Measurements from ENCODE around the gene MLLT11. TPM values are rescaled to one million over a fixed set of nuclear protein-coding genes. Genes with fewer than 3 reads are reported as not detected.
A peak's percentile ranks its signal among the peaks of the same experiment; 100 is the strongest.

The MLLT11 gene
- total RNA-seq, 1 donor from 2014 or later: 37.0 TPM

DNA sequence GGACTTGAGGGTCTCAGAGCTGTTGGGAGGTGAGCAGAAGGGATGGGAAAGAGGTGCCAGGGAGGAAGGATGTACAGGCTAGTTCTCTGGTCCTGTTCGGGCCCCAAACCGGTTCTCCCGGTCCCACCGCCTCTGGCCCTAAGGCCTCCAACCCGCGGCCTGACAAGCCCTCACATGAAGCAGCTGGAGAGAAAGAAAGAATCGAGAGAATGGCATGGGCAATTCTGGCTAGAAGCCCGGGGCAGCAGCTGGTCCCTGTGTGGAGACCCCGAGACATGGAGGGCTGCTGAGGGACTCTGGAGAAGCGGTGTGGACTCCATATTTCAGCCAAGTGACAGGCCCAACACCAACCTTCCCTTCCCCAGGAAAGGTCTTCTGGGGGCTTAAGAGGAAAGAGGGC is 1.5 kb upstream of the MLLT11 start:
- peaks cover 11% of the 10 kb centered on the region for H3K27me3 Mint-ChIP-seq (ENCODE audit: insufficient read depth, low read depth)
- Histone ChIP-seq H3K27ac (peak overlapping the region; percentile 69), H3K4me3 (peak overlapping the region; percentile 89), H4K20me1 (ENCODE audit: low read depth) (peaks cover 23% of the 10 kb centered on the region), H3K27me3 (no peaks in the 10 kb centered on the region), H3K4me1 (peaks cover 17% of the 10 kb centered on the region), H3K4me2 (peak overlapping the region; percentile 90), H3K9ac (peak overlapping the region; percentile 75), H3F3A (ENCODE audit: low read depth) (peaks cover 21% of the 10 kb centered on the region), H3K9me3 (ENCODE audit: low read depth) (no peaks in the 10 kb centered on the region), H3K36me3 (no peaks in the 10 kb centered on the region), H2AFZ (replicated peaks) (no peak overlapping the region), H3K79me2 (ENCODE audit: low read depth) (peaks cover 80% of the 10 kb centered on the region)
- peaks cover 35% of the 10 kb centered on the region for H3K4me1 Mint-ChIP-seq
- H3K9me3 Mint-ChIP-seq: no peaks in the 10 kb centered on the region
- H3K27ac Mint-ChIP-seq: peak overlapping the region; percentile 78
- peak; percentile 46 for DNase-seq (ENCODE audit: low spot score)
- peaks cover 35% of the 10 kb centered on the region for H3K36me3 Mint-ChIP-seq
- TF ChIP-seq EZH2 (IDR thresholded peaks at IDR 0.05): no peak
- TF ChIP-seq, protein P1, sequence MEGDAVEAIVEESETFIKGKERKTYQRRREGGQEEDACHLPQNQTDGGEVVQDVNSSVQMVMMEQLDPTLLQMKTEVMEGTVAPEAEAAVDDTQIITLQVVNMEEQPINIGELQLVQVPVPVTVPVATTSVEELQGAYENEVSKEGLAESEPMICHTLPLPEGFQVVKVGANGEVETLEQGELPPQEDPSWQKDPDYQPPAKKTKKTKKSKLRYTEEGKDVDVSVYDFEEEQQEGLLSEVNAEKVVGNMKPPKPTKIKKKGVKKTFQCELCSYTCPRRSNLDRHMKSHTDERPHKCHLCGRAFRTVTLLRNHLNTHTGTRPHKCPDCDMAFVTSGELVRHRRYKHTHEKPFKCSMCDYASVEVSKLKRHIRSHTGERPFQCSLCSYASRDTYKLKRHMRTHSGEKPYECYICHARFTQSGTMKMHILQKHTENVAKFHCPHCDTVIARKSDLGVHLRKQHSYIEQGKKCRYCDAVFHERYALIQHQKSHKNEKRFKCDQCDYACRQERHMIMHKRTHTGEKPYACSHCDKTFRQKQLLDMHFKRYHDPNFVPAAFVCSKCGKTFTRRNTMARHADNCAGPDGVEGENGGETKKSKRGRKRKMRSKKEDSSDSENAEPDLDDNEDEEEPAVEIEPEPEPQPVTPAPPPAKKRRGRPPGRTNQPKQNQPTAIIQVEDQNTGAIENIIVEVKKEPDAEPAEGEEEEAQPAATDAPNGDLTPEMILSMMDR (IDR thresholded peaks at IDR 0.05): no peak
- TF ChIP-seq EZH2phosphoT487 (IDR thresholded peaks at IDR 0.05): no peak
- peak overlapping the region; percentile 93 for H3K4me3 Mint-ChIP-seq

DNA sequence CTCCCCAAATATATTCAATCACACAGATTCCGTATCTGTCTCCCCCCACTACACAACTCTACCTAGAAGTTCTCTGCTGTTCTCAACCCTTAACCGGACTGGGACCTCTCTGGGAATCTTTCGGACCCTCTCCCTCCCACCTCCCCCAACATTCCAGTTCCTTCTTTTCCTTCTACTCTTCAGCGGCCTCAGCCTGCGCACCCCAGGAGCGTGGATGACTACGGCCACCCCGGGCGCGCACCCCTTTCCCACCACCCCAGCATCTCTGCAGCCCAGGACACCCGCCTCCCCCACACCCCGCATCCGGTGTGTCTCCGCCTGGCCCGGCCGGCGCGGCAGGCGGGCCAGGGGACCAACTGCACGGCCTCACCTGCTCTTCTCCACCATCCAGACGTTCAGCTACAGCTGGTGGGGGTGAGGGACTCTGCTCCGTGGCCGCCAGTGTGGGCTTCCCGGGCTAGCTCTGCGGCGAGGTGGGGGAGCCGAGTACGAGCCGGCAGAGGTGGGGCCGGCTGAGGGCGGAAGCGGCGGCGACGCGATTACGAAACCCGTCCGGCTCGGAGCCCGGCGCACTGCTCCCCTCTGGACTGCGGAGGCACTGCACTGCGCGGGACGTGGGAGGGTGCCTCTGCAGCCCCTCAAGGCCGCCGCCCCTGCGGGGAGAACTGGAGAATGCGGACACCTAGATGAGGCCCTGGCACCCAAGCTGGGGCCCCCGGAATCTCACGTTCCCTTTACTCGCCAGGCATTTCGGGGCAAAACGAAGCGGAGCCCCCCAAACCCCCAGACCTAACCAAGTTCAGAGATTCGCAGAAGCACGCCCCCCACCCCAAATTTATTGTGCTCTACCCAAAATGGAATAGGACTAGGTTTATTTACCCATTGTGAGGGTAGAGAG is 839 bp upstream of the MLLT11 start, which contains the start of gene CDC42SE1:
Gene CDC42SE1, minus strand, starts transcription at position 514 of the 898 bp plus-strand sequence. CDS start 3,892 bp downstream, outside the sequence.
- peak within 1 kb of the TSS; percentile 92 for H3K27ac Mint-ChIP-seq
- peak within 1 kb of the TSS; percentile 93 for H3K4me3 Mint-ChIP-seq
- H3K36me3 ChIP-seq: no peaks in the 10 kb centered on the region
- H3K4me1 ChIP-seq: peaks cover 17% of the 10 kb centered on the region
- peak within 1 kb of the TSS; percentile 75 for H3K9ac ChIP-seq
- no peaks in the 10 kb centered on the region for H3K9me3 Mint-ChIP-seq
- peak within 1 kb of the TSS; percentile 76 for H3K27ac ChIP-seq
- peak within 1 kb of the TSS; percentile 90 for H3K4me2 ChIP-seq
- H3F3A ChIP-seq (ENCODE audit: low read depth): peaks cover 21% of the 10 kb centered on the region
- peaks cover 11% of the 10 kb centered on the region for H3K27me3 Mint-ChIP-seq (ENCODE audit: insufficient read depth, low read depth)
- TF ChIP-seq EZH2 (IDR thresholded peaks at IDR 0.05) (no peak), EZH2phosphoT487 (IDR thresholded peaks at IDR 0.05) (peak; percentile 37)
- TF ChIP-seq, protein P1 (IDR thresholded peaks at IDR 0.05): peak; percentile 71
- no peaks in the 10 kb centered on the region for H3K27me3 ChIP-seq
- peaks cover 23% of the 10 kb centered on the region for H4K20me1 ChIP-seq (ENCODE audit: low read depth)
- H3K9me3 ChIP-seq (ENCODE audit: low read depth): no peaks in the 10 kb centered on the region
- peak; percentile 95 for DNase-seq (ENCODE audit: low spot score)
- peaks cover 38% of the 10 kb centered on the region for H3K4me1 Mint-ChIP-seq
- peak within 1 kb of the TSS; percentile 75 for H2AFZ ChIP-seq (replicated peaks)
- H3K79me2 ChIP-seq (ENCODE audit: low read depth): peaks cover 86% of the 10 kb centered on the region
- H3K4me3 ChIP-seq: peak within 1 kb of the TSS; percentile 89
- peaks cover 37% of the 10 kb centered on the region for H3K36me3 Mint-ChIP-seq

DNA sequence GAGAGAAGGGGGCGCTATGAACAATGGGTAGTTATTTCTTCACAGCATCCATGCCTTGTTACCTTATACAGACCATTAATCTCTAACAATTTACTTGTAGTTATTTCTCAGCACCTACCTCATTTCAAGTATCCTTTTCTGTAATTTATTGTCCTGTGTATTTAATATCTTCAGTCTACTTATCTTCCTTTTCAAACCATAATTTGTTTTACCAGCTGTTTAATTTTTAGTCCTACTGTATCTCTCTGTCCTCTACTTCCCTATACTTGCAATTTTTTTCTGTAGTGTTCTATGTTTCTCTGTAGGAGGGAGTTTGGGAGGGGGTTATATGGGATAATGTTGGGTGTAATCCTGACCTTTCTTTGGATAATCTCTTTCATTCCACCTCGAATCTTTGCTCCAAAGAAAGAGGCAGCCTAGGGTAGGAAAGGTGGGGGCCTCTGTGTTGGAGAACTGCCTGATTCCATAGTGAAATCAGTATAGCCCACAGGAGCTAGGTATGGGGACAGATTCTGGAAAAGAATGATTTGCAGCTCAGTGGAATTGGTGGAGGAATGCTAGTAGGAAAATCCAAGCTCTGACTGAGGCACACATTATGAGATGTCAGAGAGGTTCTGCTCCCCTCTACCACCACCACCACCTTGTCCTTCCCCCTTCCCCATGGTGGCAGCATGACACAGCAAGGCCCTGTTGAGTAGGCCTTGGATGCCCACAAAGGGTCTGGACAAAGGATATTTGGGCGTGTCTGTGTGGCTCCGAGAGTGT is 642 bp downstream of the MLLT11 start:
- TF ChIP-seq EZH2 (IDR thresholded peaks at IDR 0.05): no peak
- H3K9me3 ChIP-seq (ENCODE audit: low read depth): no peaks in the 10 kb centered on the region
- Mint-ChIP-seq H3K4me1 (peaks cover 41% of the 10 kb centered on the region), H3K27ac (peak overlapping the region; percentile 92), H3K4me3 (peak overlapping the region; percentile 93), H3K36me3 (peaks cover 32% of the 10 kb centered on the region), H3K9me3 (no peaks in the 10 kb centered on the region), H3K27me3 (ENCODE audit: insufficient read depth, low read depth) (peaks cover 11% of the 10 kb centered on the region)
- H3K79me2 ChIP-seq (ENCODE audit: low read depth): peaks cover 99% of the 10 kb centered on the region
- H3K9ac ChIP-seq: peak overlapping the region; percentile 31
- H3K36me3 ChIP-seq: no peaks in the 10 kb centered on the region
- no peaks in the 10 kb centered on the region for H3K27me3 ChIP-seq
- DNase-seq (ENCODE audit: low spot score): peak; percentile 38
- H3K4me3 ChIP-seq: peak overlapping the region; percentile 89
- peaks cover 17% of the 10 kb centered on the region for H3K4me1 ChIP-seq
- H3F3A ChIP-seq (ENCODE audit: low read depth): peaks cover 25% of the 10 kb centered on the region
- H3K27ac ChIP-seq: peak overlapping the region; percentile 76
- peak overlapping the region; percentile 45 for H2AFZ ChIP-seq (replicated peaks)
- H3K4me2 ChIP-seq: peak overlapping the region; percentile 90
- H4K20me1 ChIP-seq (ENCODE audit: low read depth): peaks cover 33% of the 10 kb centered on the region
